Measurements from ENCODE around the gene KLHL11.

Gene KLHL11

GRCh38 chr17:41864836-41865595 is at the start of gene KLHL11:
KLHL11 (minus strand) TSS chr17:41865423; CDS start chr17:41865370, 53 bp downstream.
- peak; percentile 83 to 91 for DNase-seq

GRCh38 chr17:41915020-41915419 is 49.8 kb upstream of the KLHL11 start:
- no peak for DNase-seq

GRCh38 chr17:41914358-41914766 is 49.1 kb upstream of the KLHL11 start:
- DNase-seq, result no peak

GRCh38 chr17:41913798-41914197 is 48.6 kb upstream of the KLHL11 start:
- DNase-seq, result no peak

GRCh38 chr17:41912925-41913324 is 47.7 kb upstream of the KLHL11 start:
- DNase-seq, result no peak

- no peak for DNase-seq
Observed at GRCh38 chr17:41910701-41911391, 45.6 kb upstream of the KLHL11 start.

- DNase-seq, result no peak
Observed at GRCh38 chr17:41909088-41909487, 43.9 kb upstream of the KLHL11 start.

GRCh38 chr17:41907633-41908539 is 42.7 kb upstream of the KLHL11 start:
- DNase-seq, result no peak

- no peak for DNase-seq
Observed at GRCh38 chr17:41907185-41907556, 41.9 kb upstream of the KLHL11 start.

GRCh38 chr17:41906465-41907184 is 41.4 kb upstream of the KLHL11 start:
- no peak for DNase-seq

GRCh38 chr17:41905172-41905571 is 39.9 kb upstream of the KLHL11 start:
- no peak for DNase-seq

- DNase-seq, result no peak
Observed at GRCh38 chr17:41904242-41904841, 39.1 kb upstream of the KLHL11 start.

- DNase-seq, result no peak
Observed at GRCh38 chr17:41901646-41902045, 36.4 kb upstream of the KLHL11 start.

GRCh38 chr17:41896726-41897125 is 31.5 kb upstream of the KLHL11 start:
- DNase-seq, result no peak

- DNase-seq, result no peak
Observed at GRCh38 chr17:41895617-41896016, 30.4 kb upstream of the KLHL11 start.

GRCh38 chr17:41894791-41895331 is 29.6 kb upstream of the KLHL11 start:
- DNase-seq, result no peak

- DNase-seq, result no peak
Observed at GRCh38 chr17:41893384-41893783, 28.2 kb upstream of the KLHL11 start.

- DNase-seq, result no peak
Observed at GRCh38 chr17:41892021-41892376, 26.8 kb upstream of the KLHL11 start.

- no peak for DNase-seq
Observed at GRCh38 chr17:41891135-41892020, 26.2 kb upstream of the KLHL11 start.

GRCh38 chr17:41888332-41888965 is 23.2 kb upstream of the KLHL11 start:
- no peak for DNase-seq

All from Kasumi-1 (cell line).